Smooth muscle cell (in vitro differentiated cells): ENCODE results near the gene BCAN. TPM values are rescaled to one million over a fixed set of nuclear protein-coding genes. Genes with fewer than 3 reads are reported as not detected.

Experiments
- DNase-seq: peaks from one replicate; lab custom pipeline; 2025; ENCODE audit not compliant: unreplicated experiment; lab: John Stamatoyannopoulos, UW
- H2AFZ ChIP-seq: fragments of 200-600 bp; sonication (generic); 2 replicates; pipeline ENCODE4 v1.6.0; 2016; ENCODE audit warnings: antibody characterized with exemption, low read depth, mild to moderate bottlenecking
- H3F3A ChIP-seq: fragments of 200-600 bp; sonication (generic); 2 replicates; pipeline ENCODE4 v1.6.0; 2017; ENCODE audit warnings: antibody characterized with exemption, low read depth
- H3K27ac ChIP-seq: fragments of 200-600 bp; sonication (generic); 2 replicates; pipeline ENCODE4 v1.5.1; 2016; ENCODE audit warnings: low read depth, mild to moderate bottlenecking
- H3K27me3 ChIP-seq: fragments of 200-600 bp; sonication (generic); 2 replicates; pipeline ENCODE4 v1.6.1; 2016; ENCODE audit warnings: low read depth, mild to moderate bottlenecking
- H3K36me3 ChIP-seq: fragments of 200-600 bp; sonication (generic); 2 replicates; pipeline ENCODE4 v1.5.1; 2016; ENCODE audit warnings: low read depth
- H3K4me1 ChIP-seq: fragments of 200-600 bp; sonication (generic); 2 replicates; pipeline ENCODE4 v1.5.1; 2016; ENCODE audit warnings: low read depth
- H3K4me2 ChIP-seq: fragments of 200-600 bp; sonication (generic); 2 replicates; pipeline ENCODE4 v1.6.0; 2016; ENCODE audit warnings: mild to moderate bottlenecking
- H3K4me3 ChIP-seq: fragments of 200-600 bp; sonication (generic); 2 replicates; pipeline ENCODE4 v1.5.1; 2016; ENCODE audit warnings: mild to moderate bottlenecking
- H3K79me2 ChIP-seq: fragments of 200-600 bp; sonication (generic); 2 replicates; pipeline ENCODE4 v1.6.0; 2016; ENCODE audit warnings: low read depth, mild to moderate bottlenecking
- H3K9ac ChIP-seq: fragments of 200-600 bp; sonication (generic); 2 replicates; pipeline ENCODE4 v1.6.0; 2016; ENCODE audit warnings: low read depth
- H3K9me3 ChIP-seq: fragments of 200-600 bp; sonication (generic); replicated peaks from 2 replicates; pipeline ENCODE4 v1.5.1; 2016; ENCODE audit warnings: low read depth
- H4K20me1 ChIP-seq: fragments of 200-600 bp; sonication (generic); 2 replicates; pipeline ENCODE4 v1.6.0; 2016; ENCODE audit warnings: low read depth
- CTCF ChIP-seq: fragments of 200-600 bp; sonication (generic); IDR thresholded peaks from 2 replicates; pipeline ENCODE4 v1.5.1; 2017; ENCODE audit warnings: borderline replicate concordance, mild to moderate bottlenecking, antibody characterized with exemption; ENCODE audit not compliant: insufficient read depth, poor library complexity, severe bottlenecking
- WGBS: methylation state at CpG from one replicate; pipeline ENCODE4 v1.1.7; 2016; ENCODE audit warnings: low lambda C conversion rate; 5-methylcytosine and 5-hydroxymethylcytosine counted together
- polyA plus RNA-seq: library from polyadenylated mRNA; unstranded; fragments of >200 nt; fragmentation: Nextera tagmentation; extraction: Ambion mirVana; gene quantifications from 2 replicates; pipeline ENCODE4 v1.2.1, GENCODE V29; 2016
- total RNA-seq: library from RNA; depleted of rRNA; stranded (reverse); fragments of >200 nt; gene quantifications from 2 replicates; pipeline ENCODE4 v1.2.3, GENCODE V29; 2014

The BCAN gene
- total and polyA plus RNA-seq, 2 experiments from 2014 or later = 0.79 TPM; not detected in 1

GRCh38 chr1:156664767-156665411, 23.0 kb downstream of the BCAN start:
- no peaks in the 10 kb centered on the region for H3K9me3 ChIP-seq
- peaks cover 75% of the 10 kb centered on the region for H3K4me1 ChIP-seq
- 18% methylated on average over 16 of the region's 16 CpGs for WGBS
- no peak overlapping the region for H2AFZ ChIP-seq
- H3K4me2 ChIP-seq = peak overlapping the region; percentile 68
- no peaks in the 10 kb centered on the region for H4K20me1 ChIP-seq
- no peaks in the 10 kb centered on the region for H3K36me3 ChIP-seq
- no peak for DNase-seq
- no peaks in the 10 kb centered on the region for H3K79me2 ChIP-seq
- no peak overlapping the region for H3K4me3 ChIP-seq
- peak overlapping the region; percentile 93 for H3K27ac ChIP-seq
- no peak overlapping the region for H3K9ac ChIP-seq
- peaks cover 26% of the 10 kb centered on the region for H3F3A ChIP-seq
- TF ChIP-seq CTCF = no peak
- no peaks in the 10 kb centered on the region for H3K27me3 ChIP-seq

DNA sequence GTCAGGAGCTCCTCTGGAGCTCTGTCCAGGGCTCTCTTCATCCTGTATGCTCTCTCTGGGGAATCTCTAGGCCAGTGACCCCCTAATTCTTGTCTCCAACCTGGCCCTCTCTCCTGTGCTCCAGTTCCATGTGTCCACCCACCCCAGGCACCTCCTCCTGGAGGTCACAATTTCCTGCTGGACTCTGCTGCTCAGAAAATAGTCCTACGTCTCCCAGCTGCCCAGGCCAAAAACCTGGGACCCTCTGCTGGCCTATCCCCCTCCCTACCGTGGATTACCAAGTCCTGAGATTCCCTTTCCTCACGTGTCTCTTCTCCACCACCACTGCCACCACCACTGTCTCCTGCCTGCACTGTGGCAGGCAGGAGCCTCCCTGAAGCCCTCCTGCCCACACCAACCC, 23.6 kb downstream of the BCAN start:
- H4K20me1 ChIP-seq = no peaks in the 10 kb centered on the region
- H2AFZ ChIP-seq = no peak overlapping the region
- WGBS = 70% methylated on average over 3 of the region's 3 CpGs
- H3K79me2 ChIP-seq = no peaks in the 10 kb centered on the region
- peaks cover 25% of the 10 kb centered on the region for H3F3A ChIP-seq
- no peaks in the 10 kb centered on the region for H3K36me3 ChIP-seq
- peak overlapping the region; percentile 68 for H3K4me2 ChIP-seq
- H3K4me1 ChIP-seq = peaks cover 72% of the 10 kb centered on the region
- no peaks in the 10 kb centered on the region for H3K9me3 ChIP-seq
- H3K9ac ChIP-seq = no peak overlapping the region
- H3K27me3 ChIP-seq = no peaks in the 10 kb centered on the region
- no peak overlapping the region for H3K4me3 ChIP-seq
- H3K27ac ChIP-seq = peak overlapping the region; percentile 93
- no peak for TF ChIP-seq CTCF
- DNase-seq = no peak

- WGBS = 85% methylated on average over 9 of the region's 9 CpGs
- Histone ChIP-seq H3K4me3 (no peak overlapping the region), H3K4me2 (peak overlapping the region; percentile 66), H3K9ac (no peak overlapping the region), H4K20me1 (no peaks in the 10 kb centered on the region), H3K4me1 (peaks cover 59% of the 10 kb centered on the region), H3F3A (peaks cover 18% of the 10 kb centered on the region), H3K27ac (peak overlapping the region; percentile 73), H2AFZ (no peak overlapping the region), H3K27me3 (no peaks in the 10 kb centered on the region), H3K9me3 (no peaks in the 10 kb centered on the region), H3K79me2 (peaks cover under 1% of the 10 kb centered on the region), H3K36me3 (no peaks in the 10 kb centered on the region)
- DNase-seq = no peak
- TF ChIP-seq CTCF = no peak
Observed at GRCh38 chr1:156666862-156667609, 25.1 kb downstream of the BCAN start.
